ENCODE results near the gene MAML2.
A peak's percentile ranks its signal among the peaks of the same experiment; 100 is the strongest.

Gene MAML2

GRCh38 chr11:96339706-96340554 is 3.1 kb downstream of the MAML2 start:
- peak; percentile 55 for DNase-seq (ENCODE audit: low read depth)

GRCh38 chr11:96338910-96339705 is 3.9 kb downstream of the MAML2 start:
- DNase-seq (ENCODE audit: low read depth) = peak; percentile 90

GRCh38 chr11:96337541-96338431 is 5.2 kb downstream of the MAML2 start:
- peak; percentile 89 for DNase-seq (ENCODE audit: low read depth)

GRCh38 chr11:96335388-96335787 is 7.6 kb downstream of the MAML2 start:
- peak; percentile 91 for DNase-seq (ENCODE audit: low read depth)

- DNase-seq (ENCODE audit: low read depth) = no peak
Observed at GRCh38 chr11:96334219-96334618, 8.8 kb downstream of the MAML2 start.

- peak; percentile 64 for DNase-seq (ENCODE audit: low read depth)
Observed at GRCh38 chr11:96333191-96333719, 9.7 kb downstream of the MAML2 start.

- peak; percentile 52 for DNase-seq (ENCODE audit: low read depth)
Observed at GRCh38 chr11:96332126-96332771, 10.7 kb downstream of the MAML2 start.

- DNase-seq (ENCODE audit: low read depth) = no peak
Observed at GRCh38 chr11:96331699-96332116, 11.3 kb downstream of the MAML2 start.

- DNase-seq (ENCODE audit: low read depth) = no peak
Observed at GRCh38 chr11:96330511-96330859, 12.5 kb downstream of the MAML2 start.

GRCh38 chr11:96329855-96330510 is 13.0 kb downstream of the MAML2 start:
- no peak for DNase-seq (ENCODE audit: low read depth)

GRCh38 chr11:96329419-96329818 is 13.6 kb downstream of the MAML2 start:
- DNase-seq (ENCODE audit: low read depth) = no peak

GRCh38 chr11:96328395-96329010 is 14.5 kb downstream of the MAML2 start:
- DNase-seq (ENCODE audit: low read depth) = peak; percentile 61

- DNase-seq (ENCODE audit: low read depth) = no peak
Observed at GRCh38 chr11:96326959-96327358, 16.0 kb downstream of the MAML2 start.

GRCh38 chr11:96324912-96325311 is 18.1 kb downstream of the MAML2 start:
- peak; percentile 77 for DNase-seq (ENCODE audit: low read depth)

- DNase-seq (ENCODE audit: low read depth) = no peak
Observed at GRCh38 chr11:96323642-96323985, 19.4 kb downstream of the MAML2 start.

GRCh38 chr11:96322775-96323641 is 20.0 kb downstream of the MAML2 start:
- DNase-seq (ENCODE audit: low read depth) = no peak

GRCh38 chr11:96321091-96321490 is 21.9 kb downstream of the MAML2 start:
- no peak for DNase-seq (ENCODE audit: low read depth)

GRCh38 chr11:96319898-96320656 is 22.9 kb downstream of the MAML2 start:
- DNase-seq (ENCODE audit: low read depth) = no peak

- DNase-seq (ENCODE audit: low read depth) = no peak
Observed at GRCh38 chr11:96318850-96319249, 24.1 kb downstream of the MAML2 start.
